ENCODE results near the gene NR1H2. TPM values are rescaled to one million over a fixed set of nuclear protein-coding genes. Genes with fewer than 3 reads are reported as not detected.
"Not testable (repeated sequence)": the region's sequence is repeated elsewhere in the genome, so short reads cannot be mapped to it uniquely, and the experiment has no call there.

Gene NR1H2
- total RNA-seq, 1 donor from 2014 or later, result 56.8 TPM

DNA sequence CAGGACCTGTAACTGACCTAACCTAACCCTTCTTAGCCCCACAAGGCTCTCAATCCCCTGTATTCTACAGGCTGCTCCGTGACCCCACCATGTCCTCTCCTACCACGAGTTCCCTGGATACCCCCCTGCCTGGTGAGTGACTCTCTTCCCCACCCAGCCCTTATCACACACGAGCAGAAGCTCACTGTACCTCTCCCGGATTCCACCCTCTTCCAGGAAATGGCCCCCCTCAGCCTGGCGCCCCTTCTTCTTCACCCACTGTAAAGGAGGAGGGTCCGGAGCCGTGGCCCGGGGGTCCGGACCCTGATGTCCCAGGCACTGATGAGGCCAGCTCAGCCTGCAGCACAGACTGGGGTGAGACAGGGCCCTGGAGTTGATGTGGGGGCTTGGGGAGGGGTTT is 1.3 kb downstream of the NR1H2 start:
- DNase-seq (ENCODE audit: low read depth, low spot score), result no peak

- DNase-seq (ENCODE audit: low read depth, low spot score), result no peak
These were observed 2.1 kb downstream of the NR1H2 start for GRCh38 chr19:50378169-50378862.

- no peak for DNase-seq (ENCODE audit: low read depth, low spot score)
These were observed 2.6 kb downstream of the NR1H2 start for GRCh38 chr19:50378863-50379236.

DNA sequence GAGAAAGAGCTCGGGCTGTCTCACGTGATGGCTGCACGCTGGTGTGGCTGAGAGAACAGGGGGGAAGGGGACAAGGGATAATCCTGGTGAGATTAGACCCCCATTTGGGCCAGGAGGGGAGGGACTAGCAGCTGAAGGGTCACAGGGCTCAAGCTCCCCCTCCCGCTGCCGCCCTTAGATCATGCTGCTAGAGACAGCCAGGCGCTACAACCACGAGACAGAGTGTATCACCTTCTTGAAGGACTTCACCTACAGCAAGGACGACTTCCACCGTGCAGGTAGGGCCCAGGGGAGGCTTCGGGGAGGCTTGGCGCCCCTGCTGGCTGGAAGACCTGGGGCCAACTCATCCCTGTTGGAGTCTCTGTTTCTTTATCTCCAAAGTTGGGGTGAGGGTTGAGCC is 3.3 kb downstream of the NR1H2 start:
- DNase-seq (ENCODE audit: low read depth, low spot score), result no peak

DNA sequence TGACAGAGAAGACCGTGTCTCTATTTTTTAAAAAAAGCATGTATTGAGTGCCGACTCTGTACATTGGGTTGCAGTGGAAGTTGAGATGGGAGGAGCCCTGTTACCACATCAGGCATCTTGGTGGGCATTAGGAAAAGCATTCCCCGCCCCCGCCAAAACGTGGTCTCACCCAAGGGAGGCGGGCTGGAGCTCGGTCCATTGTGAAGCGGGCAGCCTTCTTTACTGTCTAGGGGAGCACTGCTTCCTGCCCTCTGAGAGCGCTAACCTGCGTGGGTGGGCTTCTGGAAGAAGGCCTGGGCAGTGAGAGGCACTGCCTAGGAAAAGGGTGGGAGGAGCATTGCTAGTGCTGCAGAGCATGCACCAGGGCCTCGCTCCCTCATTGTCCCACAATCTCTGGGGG is 3.9 kb downstream of the NR1H2 start:
- DNase-seq (ENCODE audit: low read depth, low spot score), result no peak

DNA sequence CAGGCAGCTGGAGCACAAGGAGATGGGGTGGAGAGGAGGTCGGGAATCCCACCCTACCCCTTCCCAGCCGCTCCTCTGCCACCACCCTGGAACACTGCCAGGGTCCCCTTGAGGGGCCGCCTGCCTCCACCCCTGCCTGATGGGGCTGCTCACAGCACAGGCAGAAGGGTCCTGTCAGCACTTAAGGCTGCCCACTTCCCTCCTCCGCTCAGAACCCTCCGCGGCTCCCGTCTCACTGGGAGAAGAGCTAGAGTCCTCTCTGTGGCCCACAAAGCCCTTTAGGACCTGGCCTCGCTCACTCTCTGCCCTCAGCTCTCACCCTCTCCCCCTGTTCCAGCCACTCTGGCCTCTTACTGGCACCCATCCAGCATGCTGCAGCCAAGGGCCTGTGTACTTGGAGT is 4.5 kb downstream of the NR1H2 start:
- no peak for DNase-seq (ENCODE audit: low read depth, low spot score)

DNA sequence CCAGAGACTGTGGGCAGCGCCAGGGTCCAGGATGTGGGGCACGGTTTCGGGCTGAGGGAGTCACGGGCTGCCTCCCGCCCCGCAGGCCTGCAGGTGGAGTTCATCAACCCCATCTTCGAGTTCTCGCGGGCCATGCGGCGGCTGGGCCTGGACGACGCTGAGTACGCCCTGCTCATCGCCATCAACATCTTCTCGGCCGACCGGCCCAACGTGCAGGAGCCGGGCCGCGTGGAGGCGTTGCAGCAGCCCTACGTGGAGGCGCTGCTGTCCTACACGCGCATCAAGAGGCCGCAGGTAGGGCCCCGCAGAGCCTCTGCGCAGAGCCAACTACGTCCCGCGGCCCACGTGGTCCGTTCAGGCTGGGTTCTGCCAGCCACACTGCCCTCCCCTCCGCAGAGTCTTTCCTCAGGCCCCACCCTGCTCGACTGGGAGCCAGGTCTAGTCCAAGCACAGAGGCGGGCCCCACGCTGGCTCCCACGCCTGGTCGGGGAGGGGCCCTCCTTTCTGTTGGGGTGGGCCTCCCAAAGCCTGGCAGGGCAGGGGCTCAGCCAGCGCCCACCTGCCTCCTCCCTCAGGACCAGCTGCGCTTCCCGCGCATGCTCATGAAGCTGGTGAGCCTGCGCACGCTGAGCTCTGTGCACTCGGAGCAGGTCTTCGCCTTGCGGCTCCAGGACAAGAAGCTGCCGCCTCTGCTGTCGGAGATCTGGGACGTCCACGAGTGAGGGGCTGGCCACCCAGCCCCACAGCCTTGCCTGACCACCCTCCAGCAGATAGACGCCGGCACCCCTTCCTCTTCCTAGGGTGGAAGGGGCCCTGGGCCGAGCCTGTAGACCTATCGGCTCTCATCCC is 5.8 kb downstream of the NR1H2 start:
- no peak for DNase-seq (ENCODE audit: low read depth, low spot score)

GRCh38 chr19:50383001-50383851 is 7.0 kb downstream of the NR1H2 start:
- DNase-seq (ENCODE audit: low read depth, low spot score), result no peak

DNA sequence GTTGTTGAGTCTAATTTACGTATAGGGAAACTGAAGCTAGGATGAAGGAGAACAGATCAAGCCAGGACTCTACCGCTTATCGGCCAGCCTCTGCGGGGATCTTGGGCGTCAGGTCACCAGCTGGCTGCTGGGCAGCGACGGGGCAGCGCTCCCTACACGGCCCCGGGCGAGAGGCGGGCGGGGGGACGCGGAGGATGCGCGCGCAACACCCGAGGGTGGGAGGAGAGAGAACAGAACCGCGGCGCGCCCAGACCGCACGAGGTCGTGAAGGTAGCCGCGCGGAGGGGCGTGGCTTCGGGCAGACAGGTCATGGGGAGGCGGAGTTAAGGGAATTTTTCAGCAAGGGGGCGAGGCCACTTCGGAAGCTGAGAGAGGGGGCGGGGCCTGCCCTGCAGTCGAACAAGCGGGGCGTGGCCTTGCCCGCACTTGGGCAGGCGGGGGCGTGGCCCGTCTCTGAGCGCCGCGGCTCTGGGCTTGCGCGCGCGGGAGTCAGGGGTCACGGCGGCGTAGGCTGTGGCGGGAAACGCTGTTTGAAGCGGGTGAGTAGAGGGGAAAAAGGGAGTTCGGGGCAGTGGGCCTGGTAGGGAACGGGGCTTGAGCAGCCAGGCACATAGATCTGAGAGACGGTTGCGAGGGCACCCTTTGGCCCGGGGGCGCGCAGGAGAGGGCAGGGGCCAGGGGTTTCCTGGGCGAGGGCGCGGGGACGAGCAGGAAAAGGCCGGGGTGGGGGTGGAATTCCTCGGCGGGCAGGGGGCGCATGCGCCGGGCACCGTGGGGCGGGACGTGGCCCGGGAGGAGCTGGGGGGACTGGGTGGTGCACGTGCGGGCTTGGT is 7.8 kb downstream of the NR1H2 start, which contains the start of gene POLD1:
POLD1 (plus strand) TSS at position 496 of the 833 bp plus-strand sequence. CDS start 14,505 bp downstream, outside the sequence.
- peak; percentile 88 for DNase-seq (ENCODE audit: low read depth, low spot score)

DNA sequence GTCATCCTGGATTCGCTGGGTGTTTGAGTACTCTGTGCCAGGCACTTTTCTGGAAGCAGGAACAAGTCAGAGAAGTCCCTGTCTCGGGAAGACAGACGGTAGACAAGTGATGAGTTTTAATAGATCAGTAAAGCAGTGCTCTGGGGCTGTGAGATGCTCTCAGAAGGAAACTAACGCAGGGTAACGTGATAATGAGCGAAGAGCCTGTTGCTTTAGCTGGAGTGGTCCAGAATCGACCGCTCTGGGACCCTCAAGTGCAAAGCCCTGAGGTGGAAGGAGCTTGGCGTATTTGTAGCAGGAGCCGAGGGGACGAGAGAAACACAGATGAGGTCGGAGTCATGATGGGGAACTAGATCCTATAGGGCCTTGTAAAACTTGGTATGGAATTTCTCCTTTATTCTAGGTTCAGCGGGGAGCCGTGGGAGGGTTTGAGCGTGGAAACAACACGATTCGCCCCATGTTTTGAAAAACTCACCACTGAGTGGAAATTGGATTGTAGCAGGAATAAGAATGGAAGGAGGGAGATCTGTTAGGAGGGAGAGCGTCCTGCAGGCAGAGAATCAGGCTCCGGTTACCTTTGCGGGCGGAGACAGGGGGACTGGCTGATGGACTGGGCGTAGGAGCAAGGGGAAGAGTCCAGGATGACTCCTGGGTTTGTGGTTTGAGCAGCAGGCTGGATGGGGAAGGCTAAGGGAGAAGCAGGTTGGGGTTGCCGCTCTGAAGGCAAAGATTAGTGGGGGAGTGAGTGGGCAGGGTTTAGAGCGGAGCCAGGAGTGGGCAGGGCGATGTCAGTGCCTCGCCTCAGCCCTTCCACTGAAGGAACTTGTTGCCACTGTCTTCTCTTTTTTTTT is 8.7 kb downstream of the NR1H2 start:
- no peak for DNase-seq (ENCODE audit: low read depth, low spot score)

DNA sequence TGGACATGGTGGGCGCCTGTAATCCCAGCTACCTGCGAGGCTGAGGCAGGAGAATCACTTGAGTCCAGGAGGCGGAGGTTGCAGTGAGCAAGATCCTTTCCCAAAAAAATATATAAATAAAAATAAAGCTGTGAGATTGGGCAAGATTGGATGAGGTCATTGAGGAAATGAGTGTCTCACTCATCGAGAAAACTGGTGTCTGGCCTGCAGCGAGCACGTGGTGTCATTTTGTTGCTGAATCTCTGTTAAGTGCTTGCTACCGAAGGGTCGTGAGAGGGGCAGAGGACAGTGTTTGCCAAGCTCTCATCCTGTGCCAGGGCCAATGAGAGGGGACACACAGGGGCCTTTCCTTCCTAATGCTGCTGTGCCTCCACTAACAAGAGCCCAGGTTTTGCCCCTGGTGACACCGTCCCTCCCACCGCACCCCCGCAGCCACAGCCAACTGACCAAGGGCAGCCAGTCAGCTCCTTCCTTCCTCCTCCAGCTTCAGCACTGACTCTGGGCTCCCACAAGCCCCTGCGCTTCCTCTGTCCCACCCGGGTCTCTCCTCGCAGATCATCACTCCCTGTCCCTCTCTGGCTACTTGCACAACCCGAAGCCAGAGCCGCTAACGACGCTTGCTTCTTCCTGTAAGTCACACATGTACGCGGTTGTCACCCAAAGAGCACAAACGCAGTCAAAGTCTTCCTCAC is 11.1 kb downstream of the NR1H2 start:
- DNase-seq (ENCODE audit: low read depth, low spot score), result no peak

DNA sequence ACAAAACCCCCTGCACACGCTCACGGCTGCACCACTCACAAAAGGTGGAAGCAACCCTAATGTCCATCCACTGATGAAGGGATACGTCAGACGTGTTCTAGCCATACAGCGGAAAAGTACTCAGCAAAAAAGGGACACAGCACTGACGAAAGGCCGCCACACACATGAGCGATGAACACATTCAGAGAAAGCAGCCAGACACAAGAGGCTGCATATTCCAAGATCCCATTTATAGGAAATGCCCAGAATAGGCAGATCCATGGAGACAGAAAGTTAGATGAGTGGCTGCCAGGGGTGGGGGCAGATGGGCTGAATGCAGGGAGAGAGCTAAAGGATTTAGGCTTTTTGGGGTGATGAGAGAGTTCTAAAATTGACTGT is 11.6 kb downstream of the NR1H2 start:
- no peak for DNase-seq (ENCODE audit: low read depth, low spot score)

DNA sequence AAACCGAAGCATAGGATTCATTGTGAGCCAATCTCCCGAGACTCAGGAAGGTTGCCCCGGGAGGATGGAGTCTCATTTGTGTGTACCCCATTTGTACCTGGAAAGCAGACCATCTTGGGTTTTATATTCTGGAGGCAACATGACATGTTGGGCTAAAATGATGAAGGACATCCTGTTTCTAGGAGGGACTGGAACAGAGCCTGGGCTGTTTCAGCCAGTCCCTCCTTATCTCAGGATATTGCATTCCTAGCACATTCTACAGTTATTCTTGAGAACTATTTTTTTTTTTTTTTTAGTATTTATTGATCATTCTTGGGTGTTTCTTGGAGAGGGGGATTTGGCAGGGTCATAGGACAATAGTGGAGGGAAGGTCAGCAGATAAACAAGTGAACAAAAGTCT is 14.0 kb downstream of the NR1H2 start:
- DNase-seq (ENCODE audit: low read depth, low spot score), result not testable (repeated sequence)

DNA sequence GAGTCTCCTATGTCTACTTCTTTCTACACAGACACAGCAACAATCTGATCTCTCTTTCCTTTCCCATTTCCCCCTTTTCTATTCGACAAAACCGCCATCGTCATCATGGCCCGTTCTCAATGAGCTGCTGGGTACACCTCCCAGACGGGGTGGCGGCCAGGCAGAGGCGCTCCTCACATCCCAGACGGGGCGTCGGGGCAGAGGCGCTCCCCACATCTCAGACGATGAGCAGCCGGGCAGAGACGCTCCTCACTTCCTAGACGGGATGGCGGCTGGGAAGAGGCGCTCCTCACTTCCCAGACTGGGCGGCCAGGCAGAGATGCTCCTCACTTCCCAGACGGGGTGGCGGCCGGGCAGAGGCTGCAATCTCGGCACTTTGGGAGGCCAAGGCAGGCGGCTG is 14.7 kb downstream of the NR1H2 start:
- not testable (repeated sequence) for DNase-seq (ENCODE audit: low read depth, low spot score)

DNA sequence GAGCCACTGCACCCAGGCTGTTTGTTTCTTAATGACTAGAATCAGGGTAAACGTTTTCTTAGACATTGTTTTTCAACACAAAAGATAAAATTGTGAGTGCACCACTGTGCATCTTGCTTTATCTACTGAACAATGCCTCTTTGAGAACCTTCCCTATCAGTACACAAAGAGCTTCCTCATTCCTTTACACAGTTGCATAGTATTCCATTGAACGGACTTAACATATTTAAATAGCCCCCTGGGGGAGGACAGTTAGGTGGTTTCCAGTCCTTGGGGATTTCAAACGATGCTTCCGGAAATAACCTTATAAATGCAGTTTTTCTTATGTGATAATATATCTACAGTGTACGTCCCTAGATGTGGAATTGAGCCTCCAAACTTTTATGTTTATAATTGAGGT is 16.5 kb downstream of the NR1H2 start:
- no peak for DNase-seq (ENCODE audit: low read depth, low spot score)

GRCh38 chr19:50393589-50393988 is 17.3 kb downstream of the NR1H2 start:
- no peak for DNase-seq (ENCODE audit: low read depth, low spot score)

DNA sequence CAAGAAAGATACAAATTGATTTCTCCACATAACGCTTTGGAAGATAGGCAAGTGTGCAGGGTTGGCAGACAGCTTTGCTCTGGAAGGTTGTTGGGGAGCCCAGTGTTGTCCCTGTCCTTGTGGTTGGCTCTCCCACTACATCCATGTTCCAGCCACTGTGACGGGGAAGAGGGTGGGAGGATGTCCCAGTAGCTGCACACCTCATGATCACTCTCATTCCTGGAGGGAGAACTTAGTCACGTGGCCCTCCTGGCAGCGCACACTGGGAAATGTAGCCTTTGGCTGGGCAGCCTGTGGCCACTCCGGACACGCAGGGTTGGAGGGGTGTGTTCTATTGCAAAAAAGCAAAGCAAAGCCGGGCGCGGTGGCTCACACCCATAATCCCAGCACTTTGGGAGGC is 17.8 kb downstream of the NR1H2 start:
- no peak for DNase-seq (ENCODE audit: low read depth, low spot score)

GRCh38 chr19:50398675-50399367 is 22.6 kb downstream of the NR1H2 start:
- DNase-seq (ENCODE audit: low read depth, low spot score), result no peak

GRCh38 chr19:50399368-50399745 is 23.1 kb downstream of the NR1H2 start:
- DNase-seq (ENCODE audit: low read depth, low spot score), result no peak
